Astrocyte of the hippocampus (primary cell): ENCODE measurements around the gene ABCD3.
"Not testable (repeated sequence)": the region's sequence is repeated elsewhere in the genome, so short reads cannot be mapped to it uniquely, and the experiment has no call there.

Experiments
- DNase-seq: peaks from one replicate; pipeline ENCODE4 v3.0.0; 2011; ENCODE audit warnings: low read depth, low spot score

ABCD3 gene

DNA sequence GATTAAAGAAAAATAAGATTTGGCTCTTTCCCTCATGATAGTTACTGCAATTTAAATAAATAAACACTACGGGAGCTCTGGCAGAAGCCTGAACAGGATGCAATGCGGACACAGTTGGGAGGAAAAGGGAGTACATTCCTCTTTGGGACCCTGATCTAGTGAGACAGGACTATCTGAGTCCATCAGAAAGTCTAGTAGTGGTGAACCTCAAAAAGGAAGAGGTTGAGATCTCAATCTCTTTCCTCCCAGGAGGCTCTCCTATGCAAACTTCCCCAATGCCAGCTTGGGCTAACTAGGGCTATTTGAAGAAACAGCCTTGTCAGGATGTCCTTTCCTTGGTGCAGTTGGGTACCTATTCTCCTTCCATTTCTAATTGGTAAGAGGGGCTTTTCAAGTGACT is 4.9 kb upstream of the ABCD3 start:
- DNase-seq, result no peak

- DNase-seq, result peak; percentile 81
These were observed 1.1 kb upstream of the ABCD3 start for GRCh38 chr1:94416901-94417727.

DNA sequence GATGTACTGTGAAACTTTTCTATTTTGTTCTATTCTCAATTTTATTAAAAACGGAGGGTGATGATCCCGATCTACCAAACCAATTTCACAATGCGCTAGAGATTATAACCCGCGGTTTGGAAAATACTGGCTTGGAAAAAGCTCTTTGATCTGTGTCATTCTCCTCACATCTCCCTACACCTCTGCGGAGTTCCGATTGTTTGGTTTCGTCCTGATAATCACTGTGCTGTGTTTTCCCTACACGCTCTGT is 536 bp upstream of the ABCD3 start:
- no peak for DNase-seq

DNA sequence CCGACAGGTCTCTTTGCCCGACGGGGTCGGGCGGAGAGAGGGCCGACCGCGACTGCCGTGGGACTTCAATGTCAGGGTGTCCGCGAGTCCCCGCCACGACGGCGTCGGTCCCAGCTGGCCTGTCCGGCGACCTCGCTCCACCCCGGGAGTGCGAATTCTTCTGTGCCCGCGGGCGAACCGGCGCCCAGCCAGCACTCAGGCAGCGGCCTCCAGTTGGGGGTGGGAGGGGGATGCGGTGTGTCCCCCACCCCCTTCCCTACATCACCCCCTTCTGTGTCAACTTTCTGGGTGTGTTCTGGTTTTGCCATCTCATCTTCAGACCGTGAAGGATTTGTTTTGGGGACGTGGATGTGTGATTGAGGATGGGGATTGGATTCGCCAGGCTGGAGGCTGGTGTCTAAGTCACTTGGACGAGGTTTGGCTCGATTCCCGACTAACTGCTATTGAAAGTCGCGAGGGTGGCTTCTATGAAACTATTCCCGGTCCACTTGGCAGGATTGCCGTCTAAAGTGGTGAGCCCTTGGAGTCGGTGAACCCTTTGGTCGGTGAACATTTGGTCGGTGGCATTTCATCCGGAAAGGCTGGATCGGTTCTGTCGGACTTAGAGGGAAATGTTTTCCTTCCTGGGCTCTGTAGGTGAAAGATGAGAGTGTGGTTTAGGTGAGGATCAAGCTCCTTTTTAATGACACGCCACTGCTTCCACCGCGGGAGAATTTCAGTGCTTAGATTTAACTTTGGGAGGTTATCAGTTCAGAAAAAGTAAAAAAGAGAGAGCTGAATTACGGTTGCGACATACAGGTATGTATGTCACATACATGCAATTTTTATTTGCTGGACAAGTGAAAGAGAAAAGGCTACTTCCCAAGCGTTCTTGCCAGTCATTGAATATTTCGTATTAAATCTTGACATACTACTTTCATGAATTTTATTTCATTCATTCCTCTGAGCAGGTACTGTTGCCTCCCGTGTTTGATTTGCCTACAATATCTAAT is 771 bp downstream of the ABCD3 start:
- DNase-seq, result peak; percentile 76

DNA sequence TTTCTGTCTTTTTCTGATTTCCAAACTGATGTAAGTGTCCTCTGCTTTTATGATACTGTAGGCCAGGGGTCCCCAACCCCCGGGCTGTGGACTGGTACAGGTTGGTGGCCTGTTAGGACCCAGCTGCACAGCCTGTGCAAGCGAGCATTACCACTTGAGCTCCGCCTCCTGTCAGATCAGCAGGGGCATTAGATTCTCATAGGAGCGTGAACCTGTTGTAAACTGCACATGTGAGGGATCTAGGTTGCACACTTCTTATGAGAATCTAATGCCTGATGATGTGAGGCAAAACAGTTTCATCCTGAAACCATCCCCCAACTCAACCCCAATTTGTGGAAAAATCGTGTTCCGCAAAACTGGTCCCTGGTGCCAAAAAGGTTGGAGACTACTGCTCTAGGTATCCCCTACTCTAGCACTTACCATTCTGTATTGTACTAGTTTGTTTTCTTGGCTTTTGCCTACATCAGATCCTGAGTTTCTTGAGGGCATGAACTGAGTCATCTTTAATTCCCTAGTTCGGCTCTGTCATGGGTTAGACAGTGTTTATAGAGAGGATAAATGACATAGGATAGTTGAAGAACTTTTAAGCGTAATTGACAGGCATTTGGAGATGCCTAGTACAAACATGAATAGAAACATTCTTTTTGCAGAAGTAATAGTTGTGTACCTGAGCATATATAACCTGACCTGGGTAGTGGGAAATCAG is 4.1 kb downstream of the ABCD3 start:
- DNase-seq, result no peak

GRCh38 chr1:94425821-94426484 is 7.8 kb downstream of the ABCD3 start:
- DNase-seq, result no peak

GRCh38 chr1:94426485-94426870 is 8.3 kb downstream of the ABCD3 start:
- not testable (repeated sequence) for DNase-seq

DNA sequence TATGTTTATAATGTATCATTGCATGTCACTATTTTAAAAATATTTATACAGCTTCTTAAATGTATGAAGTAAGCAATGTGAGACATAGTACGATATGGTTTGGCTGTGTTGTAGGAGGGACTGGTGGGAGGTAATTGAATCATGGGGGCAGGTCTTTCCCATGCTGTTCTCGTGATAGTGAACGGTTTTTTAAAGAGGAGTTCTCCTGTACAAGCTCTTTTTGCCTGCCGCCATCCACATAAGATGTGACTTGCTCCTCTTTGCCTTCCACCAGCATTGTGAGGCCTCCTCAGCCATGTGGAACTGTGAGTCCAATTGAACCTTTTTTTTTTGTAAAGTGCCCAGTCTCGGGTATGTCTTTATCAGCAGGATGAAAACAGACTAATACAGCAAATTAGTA is 10.3 kb downstream of the ABCD3 start:
- no peak for DNase-seq

DNA sequence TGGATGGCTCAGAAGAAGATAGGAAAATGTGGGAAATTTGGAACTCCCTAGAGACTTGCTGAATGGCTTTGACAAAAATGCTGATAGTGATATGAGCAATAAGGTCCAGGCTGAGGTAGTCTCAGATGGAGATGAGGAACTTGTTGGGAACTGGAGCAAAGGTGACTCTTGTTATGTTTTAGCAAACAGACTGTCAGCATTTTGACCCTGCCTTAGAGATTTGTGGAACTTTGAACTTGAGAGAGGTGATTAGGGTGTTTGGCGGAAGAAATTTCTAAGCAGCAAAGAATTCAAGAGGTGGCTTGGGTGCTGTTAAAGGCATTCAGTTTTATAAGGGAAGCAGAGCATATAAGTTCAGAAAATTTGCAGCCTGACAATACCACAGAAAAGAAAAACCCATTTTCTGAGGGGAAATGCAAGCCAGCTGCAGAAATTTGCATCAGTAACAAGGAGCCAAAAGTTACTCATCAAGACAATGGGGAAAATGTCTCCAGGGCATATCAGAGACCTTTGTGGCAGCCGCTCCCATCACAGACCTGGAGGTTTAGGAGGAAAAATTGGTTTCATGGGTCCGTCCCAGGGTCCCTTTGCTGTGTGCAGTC is 10.8 kb downstream of the ABCD3 start:
- not testable (repeated sequence) for DNase-seq

- not testable (repeated sequence) for DNase-seq
These were observed 11.9 kb downstream of the ABCD3 start for GRCh38 chr1:94430066-94430465.

DNA sequence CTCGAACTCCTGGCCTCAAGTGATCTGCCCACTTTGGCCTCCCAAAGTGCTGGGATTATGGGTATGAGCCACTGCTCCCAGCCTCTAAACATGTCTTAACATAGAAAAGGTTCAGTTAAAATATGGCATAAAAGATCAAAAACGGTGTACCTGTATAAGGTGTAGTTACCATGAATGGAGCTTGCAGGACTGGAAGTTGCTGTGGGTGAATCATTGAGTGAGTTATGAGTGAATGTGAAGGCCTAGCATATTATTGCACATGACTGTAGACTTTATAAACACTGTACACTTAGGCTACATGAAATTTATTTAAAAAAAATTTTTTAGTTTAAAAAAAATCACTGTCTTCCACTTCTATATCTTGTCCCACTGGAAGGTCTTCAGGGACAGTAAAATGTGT is 15.7 kb downstream of the ABCD3 start:
- no peak for DNase-seq

GRCh38 chr1:94434365-94435045 is 16.3 kb downstream of the ABCD3 start:
- DNase-seq, result no peak

DNA sequence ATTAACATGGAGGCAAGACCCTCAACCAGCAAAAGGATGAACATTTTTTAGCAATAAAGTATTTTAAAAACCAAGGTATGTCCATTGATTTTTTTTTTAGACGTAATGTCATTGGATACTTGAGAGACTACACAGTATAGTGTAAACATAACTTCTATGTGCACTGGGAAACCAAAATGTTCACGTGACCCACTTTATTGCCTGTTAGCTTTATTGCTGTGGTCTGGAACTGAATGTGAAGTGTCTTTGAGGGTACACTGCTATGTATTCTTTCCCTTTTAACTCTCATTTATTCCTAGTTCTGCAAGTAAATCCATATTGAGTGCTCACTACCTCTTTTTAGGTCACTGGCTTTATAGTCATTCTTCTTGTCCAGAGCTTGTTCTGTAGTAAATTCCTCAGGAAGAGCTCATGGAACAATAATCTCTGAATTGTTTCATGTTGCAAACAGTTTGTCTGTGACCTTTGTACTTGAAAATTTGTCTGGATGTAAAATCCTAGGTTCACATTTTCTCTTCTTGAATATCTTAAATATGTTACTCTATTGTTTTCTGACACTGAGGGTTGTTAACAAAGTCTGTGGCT is 20.6 kb downstream of the ABCD3 start:
- DNase-seq, result no peak

DNA sequence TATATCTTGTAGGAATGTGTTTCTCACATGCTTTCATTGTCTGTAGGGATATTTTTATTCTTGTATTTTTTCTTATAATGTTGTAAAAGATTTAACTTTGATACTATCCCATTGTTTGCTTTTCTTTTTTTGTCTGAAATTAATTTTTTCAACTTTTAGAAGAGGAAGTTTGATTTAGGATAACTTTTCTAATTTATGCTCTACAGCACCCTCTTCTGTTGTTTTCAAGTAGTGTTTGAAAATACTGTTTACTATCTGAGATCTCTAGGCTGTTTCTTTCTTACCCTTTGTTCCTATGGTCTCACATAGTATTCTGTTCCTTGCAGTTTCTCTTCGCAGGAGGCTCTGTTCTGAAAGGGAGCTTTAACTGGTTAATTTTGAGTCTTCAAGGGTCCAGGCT is 21.9 kb downstream of the ABCD3 start:
- no peak for DNase-seq

GRCh38 chr1:94443067-94443466 is 24.9 kb downstream of the ABCD3 start:
- DNase-seq, result not testable (repeated sequence)

DNA sequence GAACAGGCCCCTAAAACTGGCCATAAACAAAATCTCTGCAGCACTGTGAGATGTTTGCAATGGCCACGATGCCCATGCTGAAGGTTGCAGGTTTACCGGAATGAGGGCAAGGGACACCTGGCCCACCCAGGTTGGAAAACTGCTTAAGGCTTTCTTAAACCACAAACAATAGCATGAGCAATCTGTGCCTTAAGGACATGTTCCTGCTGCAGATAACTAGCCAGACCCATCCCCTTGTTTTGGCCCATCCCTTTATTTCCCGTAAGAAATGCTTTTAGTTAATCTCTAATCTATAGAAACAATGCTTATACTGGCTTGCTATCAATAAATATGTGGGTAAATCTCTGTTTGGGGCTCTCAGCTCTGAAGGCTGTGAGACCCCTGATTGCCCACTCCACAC is 26.6 kb downstream of the ABCD3 start:
- DNase-seq, result not testable (repeated sequence)

GRCh38 chr1:94445733-94446132 is 27.5 kb downstream of the ABCD3 start:
- not testable (repeated sequence) for DNase-seq

GRCh38 chr1:94446177-94446576 is 28.0 kb downstream of the ABCD3 start:
- DNase-seq, result not testable (repeated sequence)

- DNase-seq, result not testable (repeated sequence)
These were observed 30.6 kb downstream of the ABCD3 start for GRCh38 chr1:94448741-94449140.

DNA sequence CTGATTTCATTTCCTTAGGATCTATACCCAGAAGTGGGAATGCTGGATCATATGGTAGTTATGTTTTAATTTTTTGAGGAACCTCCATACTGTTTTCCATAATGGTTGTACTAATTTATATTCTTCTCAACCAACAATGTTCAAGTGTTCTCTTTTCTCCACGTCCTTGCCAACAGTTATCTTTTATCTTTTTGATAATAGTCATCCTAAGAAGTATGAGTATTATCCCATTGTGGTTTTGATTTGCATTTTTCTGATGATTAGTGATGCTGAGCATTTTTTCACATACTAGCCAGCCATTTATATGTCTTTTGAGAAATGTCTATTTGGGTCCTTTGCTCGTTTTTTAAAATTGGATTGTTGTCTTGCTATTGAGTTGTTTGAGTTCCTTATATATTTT is 38.5 kb downstream of the ABCD3 start:
- DNase-seq, result no peak
